Right lobe of liver (tissue), 6 donors: ENCODE measurements around the gene XRN2. TPM values are rescaled to one million over a fixed set of nuclear protein-coding genes. Genes with fewer than 3 reads are reported as not detected.
"Not testable (repeated sequence)": the region's sequence is repeated elsewhere in the genome, so short reads cannot be mapped to it uniquely, and the experiment has no call there.

ENCODE experiments used
- ATAC-seq, 4 donors: fragments of 200-7000 bp; cut with Tn5 transposase; one replicate each; pipeline ENCODE4 v1.9.1; 2020; ENCODE audit warnings: mild to moderate bottlenecking in 4 of 4, moderate library complexity in 4 of 4
- DNase-seq, 3 donors: peaks; one replicate each; pipeline ENCODE4 v3.0.0-alpha.2; 2020
- H3K27ac ChIP-seq, 3 donors: fragments of 200-600 bp; one replicate each; pipeline ENCODE4 v1.8.0; 2022
- H3K27me3 ChIP-seq, 2 donors: fragments of 200-600 bp; one replicate each; pipeline ENCODE4 v1.8.0; 2022
- H3K36me3 ChIP-seq, 4 donors: fragments of 200-600 bp; sonication (generic) in 1 of 4; one replicate each; pipeline versions ENCODE4 v1.5.1 to v1.8.0; 2017 to 2022; ENCODE audit warnings: control low read depth in 1 of 4
- H3K4me1 ChIP-seq, 4 donors: fragments of 200-600 bp; sonication (generic) in 1 of 4; one replicate each; pipeline versions ENCODE4 v1.5.1 to v1.8.0; 2017 to 2022; ENCODE audit warnings: control low read depth in 1 of 4
- H3K4me3 ChIP-seq, 3 donors: fragments of 200-600 bp; one replicate each; pipeline ENCODE4 v1.8.0; 2022
- H3K9me3 ChIP-seq, 4 donors: fragments of 200-600 bp; sonication (generic) in 1 of 4; one replicate each; pipeline versions ENCODE4 v1.5.1 to v1.8.0; 2017 to 2022; ENCODE audit warnings: control low read depth in 1 of 4
- POLR2A ChIP-seq: fragments of 450-650 bp; IDR thresholded peaks from one replicate; pipeline ENCODE4 v1.6.1; 2017; ENCODE audit warnings: antibody characterized with exemption, mild to moderate bottlenecking
- WGBS: methylation state at CpG from one replicate; pipeline ENCODE4 v1.1.6; 2018; ENCODE audit warnings: low coverage, low lambda C conversion rate; ENCODE audit not compliant: insufficient coverage; ENCODE audit errors: missing lambda C conversion rate; 5-methylcytosine and 5-hydroxymethylcytosine counted together
- intact Hi-C, 2 donors: fragments of 100-400 bp; cut with DNase I; formaldehyde crosslinking; loops; one replicate each; pipeline versions ENCODE4 v1.11.2 to v1.14.1; 2022
- total RNA-seq, 6 experiments: library from RNA; depleted of rRNA in 2 of 6; stranded (reverse); fragments of >200 nt in 2 of 6; fragmentation: NEBNext Ultra II Directional in 3 of 6; extraction: Animal tissue kit (Norgen Biotek cat#: 25700) in 3 of 6; gene quantifications; one replicate each; pipeline versions ENCODE4 v1.1.0 to v1.2.4, GENCODE V29; 2016 to 2023
- TF ChIP-seq, protein P1 (sequence below), 4 donors: fragments of 200-600 bp in 3 of 4; fragments of 450-650 bp in 1 of 4; IDR thresholded peaks; one replicate each; pipeline versions ENCODE4 v1.5.1 to v1.8.0; 2016 to 2022; ENCODE audit warnings: antibody characterized with exemption in 4 of 4, mild to moderate bottlenecking in 2 of 4
- donor health status: DM: no; HTN: yes; CAD: no.
- donor health status: DM: no; HTN: no; CAD: no.
- donor health status: DM: no; HTN: no; CAD: no.
- donor health status: DM: no; HTN: yes; CAD: no.
- donor health status: DM: no; HTN: yes; CAD: no.

Gene XRN2
- total RNA-seq, 6 experiments from 2014 or later, result 18.2 to 39.5 (median 26.7) TPM

GRCh38 chr20:21397341-21398108 lies 94.4 kb downstream of the XRN2 start, which contains the start of gene NKX2-4:
TSS of gene NKX2-4 (minus strand) at chr20:21397526. CDS start at chr20:21397399, 127 bp downstream.
- no peaks in the 10 kb centered on the region for H3K36me3 ChIP-seq
- TF ChIP-seq POLR2A, result no peak
- TF ChIP-seq, protein P1, sequence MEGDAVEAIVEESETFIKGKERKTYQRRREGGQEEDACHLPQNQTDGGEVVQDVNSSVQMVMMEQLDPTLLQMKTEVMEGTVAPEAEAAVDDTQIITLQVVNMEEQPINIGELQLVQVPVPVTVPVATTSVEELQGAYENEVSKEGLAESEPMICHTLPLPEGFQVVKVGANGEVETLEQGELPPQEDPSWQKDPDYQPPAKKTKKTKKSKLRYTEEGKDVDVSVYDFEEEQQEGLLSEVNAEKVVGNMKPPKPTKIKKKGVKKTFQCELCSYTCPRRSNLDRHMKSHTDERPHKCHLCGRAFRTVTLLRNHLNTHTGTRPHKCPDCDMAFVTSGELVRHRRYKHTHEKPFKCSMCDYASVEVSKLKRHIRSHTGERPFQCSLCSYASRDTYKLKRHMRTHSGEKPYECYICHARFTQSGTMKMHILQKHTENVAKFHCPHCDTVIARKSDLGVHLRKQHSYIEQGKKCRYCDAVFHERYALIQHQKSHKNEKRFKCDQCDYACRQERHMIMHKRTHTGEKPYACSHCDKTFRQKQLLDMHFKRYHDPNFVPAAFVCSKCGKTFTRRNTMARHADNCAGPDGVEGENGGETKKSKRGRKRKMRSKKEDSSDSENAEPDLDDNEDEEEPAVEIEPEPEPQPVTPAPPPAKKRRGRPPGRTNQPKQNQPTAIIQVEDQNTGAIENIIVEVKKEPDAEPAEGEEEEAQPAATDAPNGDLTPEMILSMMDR (IDR thresholded peaks at IDR 0.05), result no peak

DNA sequence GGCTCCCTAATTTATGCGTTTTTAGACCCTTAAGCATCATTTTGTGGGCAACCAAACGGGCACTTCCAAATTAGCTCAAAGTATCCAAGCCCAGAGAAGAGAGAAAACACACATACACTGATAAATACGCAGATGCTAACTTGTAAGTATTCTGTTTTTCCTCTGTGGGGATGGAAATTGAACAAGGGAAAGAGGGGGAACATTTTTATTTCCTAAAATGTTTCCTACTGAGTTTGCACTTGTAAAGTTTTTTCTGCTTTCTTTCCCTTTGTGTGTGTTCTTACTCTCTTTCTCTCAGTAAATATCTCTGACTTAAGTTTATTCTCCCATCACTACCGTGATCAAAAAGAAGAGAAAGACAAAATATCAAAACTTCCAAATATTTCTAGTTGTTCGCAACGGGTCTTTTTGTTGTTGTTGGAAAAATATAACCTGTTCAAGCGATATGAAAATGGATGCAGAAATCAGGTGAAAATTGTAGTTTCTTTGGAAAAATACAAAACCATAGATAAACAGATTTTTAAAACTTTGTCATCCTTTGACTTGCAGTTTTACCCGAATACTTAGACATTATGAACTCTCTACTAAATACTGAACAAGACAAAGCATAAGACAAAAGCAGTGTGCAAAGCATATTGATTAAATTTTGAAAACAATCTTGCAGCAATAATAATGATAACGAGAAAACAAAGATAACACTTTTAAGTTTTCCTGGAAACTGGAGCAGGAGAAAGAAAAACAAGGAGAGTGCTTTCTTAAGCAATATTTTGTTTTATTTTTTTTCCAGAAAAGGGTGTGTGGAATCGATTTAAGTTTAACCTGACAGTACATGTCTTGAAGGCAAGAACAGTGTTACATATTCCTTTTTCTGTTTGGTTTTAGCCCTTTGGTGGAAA lies 95.2 kb downstream of the XRN2 start:
- no peak for TF ChIP-seq POLR2A
- Histone ChIP-seq H3K9me3 (no peaks in the 10 kb centered on the region), H3K4me3 (no peak overlapping the region), H3K27me3 (peaks cover 23 to 41% of the 10 kb centered on the region in 2 donors), H3K4me1 (peaks cover 0 to 4% (median 0%) of the 10 kb centered on the region in 4 donors), H3K36me3 (no peaks in the 10 kb centered on the region), H3K27ac (no peak overlapping the region)
- 15% methylated on average over 10 of the region's 10 CpGs for WGBS
- no peak for DNase-seq
- intact Hi-C loops, result no loop called here
- ATAC-seq, result no peak

More at GRCh38 chr20:21397341-21398108, 94.4 kb downstream of the XRN2 start, which contains the start of gene NKX2-4:
- DNase-seq (no peak), ATAC-seq (no peak)
- Histone ChIP-seq H3K27ac (no peak within 1 kb of the TSS), H3K27me3 (peaks cover 26 to 48% of the 10 kb centered on the region in 2 donors), H3K9me3 (no peaks in the 10 kb centered on the region), H3K4me1 (peaks cover 0 to 4% (median 0%) of the 10 kb centered on the region in 4 donors), H3K4me3 (no peak within 1 kb of the TSS)
- 10% methylated on average over 23 of the region's 57 CpGs for WGBS
- intact Hi-C loops, result no loop called here

GRCh38 chr20:21399005-21399475 lies 95.9 kb downstream of the XRN2 start:
- WGBS, result 21% methylated on average over 5 of the region's 5 CpGs
- Histone ChIP-seq H3K4me3 (no peak overlapping the region), H3K27ac (no peak overlapping the region), H3K9me3 (no peaks in the 10 kb centered on the region), H3K36me3 (no peaks in the 10 kb centered on the region), H3K27me3 (peaks cover 20 to 35% of the 10 kb centered on the region in 2 donors), H3K4me1 (peaks cover 0 to 4% (median 0%) of the 10 kb centered on the region in 4 donors)
- no peak for ATAC-seq
- TF ChIP-seq POLR2A, result no peak
- TF ChIP-seq, protein P1 (IDR thresholded peaks at IDR 0.05), result no peak
- intact Hi-C loops, result no loop called here
- no peak for DNase-seq

DNA sequence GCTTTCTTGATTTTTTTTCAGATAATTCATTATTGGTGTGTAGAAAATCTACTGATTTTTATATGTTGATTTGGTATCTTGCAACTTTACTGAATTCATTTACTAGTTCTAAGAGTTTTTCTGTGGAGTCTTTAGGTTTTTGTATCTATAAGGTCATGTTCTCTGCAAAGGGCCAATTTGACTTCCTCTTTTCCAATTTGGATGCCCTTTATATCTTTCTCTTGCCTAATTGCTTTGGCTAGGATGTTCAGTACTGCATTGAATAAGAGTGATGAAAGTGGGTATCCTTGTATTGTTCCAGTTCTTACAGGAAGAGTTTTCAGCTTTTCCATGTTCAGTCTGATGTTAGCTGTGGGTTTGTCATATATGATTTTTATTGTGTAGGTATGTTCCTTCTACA lies 108.6 kb downstream of the XRN2 start:
- ATAC-seq (no peak), DNase-seq (no peak)
- H3K27me3 ChIP-seq, result no peaks in the 10 kb centered on the region
- H3K27ac ChIP-seq, result no peak overlapping the region
- no peak overlapping the region for H3K4me3 ChIP-seq
- H3K36me3 ChIP-seq, result no peaks in the 10 kb centered on the region
- intact Hi-C loops, result no loop called here
- H3K9me3 ChIP-seq, result no peaks in the 10 kb centered on the region
- no peaks in the 10 kb centered on the region for H3K4me1 ChIP-seq
- TF ChIP-seq, protein P1 (IDR thresholded peaks at IDR 0.05), result no peak
- no peak for TF ChIP-seq POLR2A

DNA sequence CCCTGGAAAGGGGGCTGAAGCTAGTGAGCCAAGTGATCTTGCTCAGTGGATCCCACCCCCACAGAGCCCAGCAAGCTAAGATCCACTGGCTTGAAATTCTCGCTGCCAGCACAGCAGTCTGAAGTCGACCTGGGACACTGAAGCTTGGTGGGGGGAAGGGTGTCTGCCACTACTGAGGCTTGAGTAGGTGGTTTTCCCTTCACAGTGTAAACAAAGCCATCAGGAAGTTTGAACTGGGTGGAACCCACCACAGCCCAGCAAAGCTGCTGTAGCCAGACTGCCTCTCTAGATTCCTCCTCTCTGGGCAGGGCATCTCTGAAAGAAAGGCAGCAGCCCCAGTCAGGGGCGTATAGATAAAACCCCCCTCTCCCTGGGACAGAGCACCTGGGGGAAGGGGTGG lies 110.9 kb downstream of the XRN2 start:
- H3K36me3 ChIP-seq, ATAC-seq, H3K27me3 ChIP-seq, intact Hi-C loops, H3K9me3 ChIP-seq, H3K4me3 ChIP-seq, DNase-seq, H3K27ac ChIP-seq, H3K4me1 ChIP-seq: not testable (repeated sequence)
- WGBS, result no CpG with 5 or more reads among the region's 3 CpGs

GRCh38 chr20:21419147-21419546 lies 116.0 kb downstream of the XRN2 start:
- H3K9me3 ChIP-seq, H3K27ac ChIP-seq, H3K36me3 ChIP-seq, H3K4me3 ChIP-seq, H3K4me1 ChIP-seq, DNase-seq, H3K27me3 ChIP-seq, intact Hi-C loops, ATAC-seq: not testable (repeated sequence)
- WGBS, result 24% methylated on average over 2 of the region's 2 CpGs
